HFFc6 (cell line): ENCODE data around the gene LDB3. TPM values are rescaled to one million over a fixed set of nuclear protein-coding genes. Genes with fewer than 3 reads are reported as not detected.
A peak's percentile ranks its signal among the peaks of the same experiment; 100 is the strongest.
"Not testable (repeated sequence)": the region's sequence is repeated elsewhere in the genome, so short reads cannot be mapped to it uniquely, and the experiment has no call there.

Experiments
- DNase-seq: peaks from one replicate; pipeline ENCODE4 v3.0.0-alpha.2; 2018
- H3K27ac Mint-ChIP-seq: 2 replicates; pipeline ENCODE4 v1.8.0; 2020; ENCODE audit warnings: mild to moderate bottlenecking, mixed read lengths
- H3K27me3 Mint-ChIP-seq: 2 replicates; pipeline ENCODE4 v1.8.0; 2021; ENCODE audit warnings: mild to moderate bottlenecking, moderate library complexity, mixed read lengths; ENCODE audit not compliant: insufficient read depth
- H3K36me3 Mint-ChIP-seq: 2 replicates; pipeline ENCODE4 v1.8.0; 2021; ENCODE audit warnings: low read depth, mixed read lengths
- H3K4me1 Mint-ChIP-seq: 2 replicates; pipeline ENCODE4 v1.8.0; 2020; ENCODE audit warnings: low read depth, mixed read lengths
- H3K4me3 Mint-ChIP-seq: 2 replicates; pipeline ENCODE4 v1.8.0; 2020; ENCODE audit warnings: mild to moderate bottlenecking, moderate library complexity, mixed read lengths
- H3K9me3 Mint-ChIP-seq: 2 replicates; pipeline ENCODE4 v1.8.0; 2020; ENCODE audit warnings: mild to moderate bottlenecking, mixed read lengths
- CTCF ChIP-seq: fragments of 200-600 bp; sonication (generic); IDR thresholded peaks from 2 replicates; pipeline ENCODE4 v1.5.0; 2021; ENCODE audit warnings: antibody characterized with exemption, mild to moderate bottlenecking
- total RNA-seq, 6 experiments: library from RNA; stranded (reverse); fragmentation: NEBNext Ultra II Directional; extraction: Animal tissue kit (Norgen Biotek cat#: 25700); gene quantifications; 2 replicates in 1 of 6; 3 replicates in 5 of 6; pipeline ENCODE4 v1.2.3, GENCODE V29; 2021

The LDB3 gene
- total RNA-seq, 6 experiments from 2014 or later: 0.55 to 1.3 (median 0.66) TPM

DNA sequence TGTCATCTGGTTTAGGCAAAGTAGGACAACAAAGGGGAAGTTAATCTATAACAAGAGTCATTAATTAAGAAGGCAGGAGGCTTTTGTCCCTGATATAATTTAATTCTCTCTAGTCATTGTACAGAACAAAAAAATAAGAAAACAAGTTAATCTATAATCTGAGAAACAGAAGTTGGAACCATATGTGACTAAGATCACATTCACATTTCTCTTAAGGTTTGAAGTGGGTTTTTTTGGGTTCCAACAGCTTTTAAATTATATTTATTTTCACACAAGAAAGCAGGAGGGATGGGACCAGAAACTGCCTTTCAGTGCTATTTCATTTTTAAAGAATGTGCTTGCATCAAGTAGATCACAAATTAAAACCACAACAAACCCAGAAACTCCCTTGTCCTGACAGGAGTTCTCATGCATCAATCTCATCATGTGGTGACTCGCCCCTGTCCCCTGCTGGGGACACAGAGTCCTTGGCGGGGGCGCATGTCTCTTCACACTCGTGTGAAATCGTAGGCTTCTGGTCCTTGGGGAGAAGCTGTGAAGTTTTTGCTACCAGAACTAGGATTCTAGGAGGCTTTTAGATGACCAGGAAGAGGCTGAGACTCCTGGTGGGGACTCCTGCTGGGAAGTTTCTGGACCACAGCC lies 24.0 kb upstream of the LDB3 start:
- H3K27ac Mint-ChIP-seq: no peak overlapping the region
- H3K9me3 Mint-ChIP-seq: no peaks in the 10 kb centered on the region
- H3K27me3 Mint-ChIP-seq: peaks cover 4% of the 10 kb centered on the region
- peak; percentile 57 for TF ChIP-seq CTCF
- DNase-seq: no peak
- H3K36me3 Mint-ChIP-seq: no peaks in the 10 kb centered on the region
- no peak overlapping the region for H3K4me3 Mint-ChIP-seq
- H3K4me1 Mint-ChIP-seq: peaks cover 60% of the 10 kb centered on the region

GRCh38 chr10:86644794-86645445 lies 23.4 kb upstream of the LDB3 start:
- H3K4me3 Mint-ChIP-seq: no peak overlapping the region
- H3K9me3 Mint-ChIP-seq: no peaks in the 10 kb centered on the region
- TF ChIP-seq CTCF: peak; percentile 23; the same call in 1 of the 2 replicates
- H3K27ac Mint-ChIP-seq: no peak overlapping the region
- H3K4me1 Mint-ChIP-seq: peaks cover 63% of the 10 kb centered on the region
- no peak for DNase-seq
- H3K27me3 Mint-ChIP-seq: peaks cover 4% of the 10 kb centered on the region
- no peaks in the 10 kb centered on the region for H3K36me3 Mint-ChIP-seq

- H3K27me3 Mint-ChIP-seq, H3K36me3 Mint-ChIP-seq, H3K27ac Mint-ChIP-seq, DNase-seq, H3K4me3 Mint-ChIP-seq, H3K9me3 Mint-ChIP-seq: not testable (repeated sequence)
- peaks cover 63% of the 10 kb centered on the region for H3K4me1 Mint-ChIP-seq
Observed at GRCh38 chr10:86645621-86646165, 22.6 kb upstream of the LDB3 start.

DNA sequence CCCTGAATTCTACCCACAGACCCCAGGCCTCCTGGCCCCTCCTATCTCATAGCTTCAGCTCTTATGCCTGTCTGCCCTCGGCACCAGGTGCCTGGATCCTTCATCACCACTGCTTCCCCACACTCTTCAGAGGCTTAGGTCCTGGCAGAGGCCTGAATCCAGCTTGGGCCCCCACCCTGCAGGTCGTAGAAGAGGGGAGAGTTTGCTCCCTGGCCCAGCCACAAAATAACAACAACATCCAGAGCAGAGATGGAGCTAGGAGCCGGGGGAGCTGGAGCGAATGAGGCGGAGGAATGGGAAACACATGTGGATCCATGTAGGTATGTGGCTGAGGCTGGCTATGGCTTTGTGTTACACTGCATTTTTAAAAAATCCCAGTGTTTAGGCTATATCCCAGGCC lies 21.8 kb upstream of the LDB3 start:
- no peak for DNase-seq
- H3K4me3 Mint-ChIP-seq: no peak overlapping the region
- TF ChIP-seq CTCF: no peak
- H3K9me3 Mint-ChIP-seq: no peaks in the 10 kb centered on the region
- peaks cover 4% of the 10 kb centered on the region for H3K27me3 Mint-ChIP-seq
- H3K36me3 Mint-ChIP-seq: no peaks in the 10 kb centered on the region
- peaks cover 63% of the 10 kb centered on the region for H3K4me1 Mint-ChIP-seq
- no peak overlapping the region for H3K27ac Mint-ChIP-seq

- H3K27me3 Mint-ChIP-seq: peaks cover 4% of the 10 kb centered on the region
- H3K4me1 Mint-ChIP-seq: peaks cover 59% of the 10 kb centered on the region
- no peak for DNase-seq
- TF ChIP-seq CTCF: no peak
- no peaks in the 10 kb centered on the region for H3K36me3 Mint-ChIP-seq
- no peak overlapping the region for H3K27ac Mint-ChIP-seq
- no peaks in the 10 kb centered on the region for H3K9me3 Mint-ChIP-seq
- no peak overlapping the region for H3K4me3 Mint-ChIP-seq
Observed at GRCh38 chr10:86646933-86647332, 21.4 kb upstream of the LDB3 start.
